Measurements from ENCODE around the gene TTYH2. TPM values are rescaled to one million over a fixed set of nuclear protein-coding genes. Genes with fewer than 3 reads are reported as not detected.
A peak's percentile ranks its signal among the peaks of the same experiment; 100 is the strongest.

Gene TTYH2
- polyA plus RNA-seq, 1 of the 3 experiments (the other 2 are of a cell fraction): 16.1 TPM

- TF ChIP-seq GABPA (IDR thresholded peaks at IDR 0.05; ENCODE audit: low read depth) (no peak), YY1 (IDR thresholded peaks at IDR 0.05; ENCODE audit: low read depth) (no peak), RCOR1 (IDR thresholded peaks at IDR 0.05; ENCODE audit: low read length) (no peak), ELF1 (IDR thresholded peaks at IDR 0.05) (no peak), SIN3A (IDR thresholded peaks at IDR 0.05; ENCODE audit: borderline replicate concordance, low read depth, low read length) (no peak), REST (IDR thresholded peaks at IDR 0.05; ENCODE audit: low read depth, low read length) (no peak), TAF1 (IDR thresholded peaks at IDR 0.05; ENCODE audit: borderline replicate concordance, low read depth, low read length) (no peak), RAD21 (IDR thresholded peaks at IDR 0.05; ENCODE audit: low read length) (no peak)
- TF ChIP-seq, protein P1, sequence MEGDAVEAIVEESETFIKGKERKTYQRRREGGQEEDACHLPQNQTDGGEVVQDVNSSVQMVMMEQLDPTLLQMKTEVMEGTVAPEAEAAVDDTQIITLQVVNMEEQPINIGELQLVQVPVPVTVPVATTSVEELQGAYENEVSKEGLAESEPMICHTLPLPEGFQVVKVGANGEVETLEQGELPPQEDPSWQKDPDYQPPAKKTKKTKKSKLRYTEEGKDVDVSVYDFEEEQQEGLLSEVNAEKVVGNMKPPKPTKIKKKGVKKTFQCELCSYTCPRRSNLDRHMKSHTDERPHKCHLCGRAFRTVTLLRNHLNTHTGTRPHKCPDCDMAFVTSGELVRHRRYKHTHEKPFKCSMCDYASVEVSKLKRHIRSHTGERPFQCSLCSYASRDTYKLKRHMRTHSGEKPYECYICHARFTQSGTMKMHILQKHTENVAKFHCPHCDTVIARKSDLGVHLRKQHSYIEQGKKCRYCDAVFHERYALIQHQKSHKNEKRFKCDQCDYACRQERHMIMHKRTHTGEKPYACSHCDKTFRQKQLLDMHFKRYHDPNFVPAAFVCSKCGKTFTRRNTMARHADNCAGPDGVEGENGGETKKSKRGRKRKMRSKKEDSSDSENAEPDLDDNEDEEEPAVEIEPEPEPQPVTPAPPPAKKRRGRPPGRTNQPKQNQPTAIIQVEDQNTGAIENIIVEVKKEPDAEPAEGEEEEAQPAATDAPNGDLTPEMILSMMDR (IDR thresholded peaks at IDR 0.05): no peak
- Histone ChIP-seq H3K4me3 (ENCODE audit: low read depth in 2 of 2, low read length in 1 of 2) (peak overlapping the region; percentile 55 to 69), H3K36me3 (replicated peaks in 1 of 2; ENCODE audit: control insufficient read depth in 1 of 2, insufficient read depth in 2 of 2, low read length in 1 of 2) (peaks cover 21 to 23% of the 10 kb centered on the region in 2 experiments), H3K9ac (peak overlapping the region; percentile 49; the same call in 1 of the 2 replicates), H3K27ac (ENCODE audit: low read depth in 2 of 2, low read length in 1 of 2) (no peak overlapping the region), H4K20me1 (ENCODE audit: insufficient read depth) (peaks cover 19% of the 10 kb centered on the region), H3K9me2 (no peaks in the 10 kb centered on the region), H3K4me1 (ENCODE audit: control insufficient read depth in 1 of 2, insufficient read depth in 2 of 2, low read depth in 1 of 2, low read length in 1 of 2) (peaks cover 4 to 81% of the 10 kb centered on the region in 2 experiments; a peak in 3 of 4 replicates), H2AFZ (ENCODE audit: low read depth) (peak overlapping the region; percentile 61; the same call in 1 of the 2 replicates), H3K27me3 (ENCODE audit: insufficient read depth) (no peaks in the 10 kb centered on the region), H3K79me2 (ENCODE audit: insufficient read depth) (peaks cover 2% of the 10 kb centered on the region; the same call in 1 of the 2 replicates), H3K4me2 (peak overlapping the region; percentile 97), H3K9me3 (no peaks in the 10 kb centered on the region), H3F3A (replicated peaks; ENCODE audit: insufficient read depth) (peaks cover 30% of the 10 kb centered on the region)
- ChIA-PET POLR2A (interaction anchor here (0.8 to 1.7 kb wide), 4 partner anchors 10 to 240 kb away, joined by 3 to 7 read pairs (median 4); partner anchors contain the start of gene RPL38), CTCF (interaction anchor here (0.8 to 5.2 kb wide), 13 partner anchors 9 to 243 kb away, joined by 3 to 30 read pairs (median 4); partner anchors contain the start of gene RPL38)
- 45% methylated on average over 29 of the region's 33 CpGs for WGBS (ENCODE audit: low lambda C conversion rate)
- DNase-seq: no peak
Observed at GRCh38 chr17:74213861-74214391, 555 bp downstream of the TTYH2 start.

All from SK-N-SH (cell line).